Neural cell (in vitro differentiated cells): ENCODE results near the gene SIK1.
"Not testable (repeated sequence)": the region's sequence is repeated elsewhere in the genome, so short reads cannot be mapped to it uniquely, and the experiment has no call there.

Experiments used
- CTCF ChIP-seq: fragments of 450-650 bp; IDR thresholded peaks from 2 replicates; pipeline ENCODE4 v1.5.1; 2014; ENCODE audit warnings: antibody characterized with exemption, mild to moderate bottlenecking, moderate library complexity; ENCODE audit not compliant: poor library complexity, severe bottlenecking
- EZH2 ChIP-seq: fragments of 200-600, 300-800 bp; shearing (Covaris generic), sonication (generic); IDR thresholded peaks from 2 replicates; pipeline ENCODE4 v1.6.1; 2014; ENCODE audit warnings: antibody characterized with exemption, low read length, borderline replicate concordance, mild to moderate bottlenecking; ENCODE audit not compliant: insufficient read depth, poor library complexity, severe bottlenecking

GRCh38 chr21:43471597-43472242 is 44.8 kb upstream of the SIK1 start:
- TF ChIP-seq CTCF, EZH2: not testable (repeated sequence)
